GM12872 (cell line): Measurements from ENCODE around the gene SDCCAG8.

Experiments
- TF ChIP-seq, protein P1 (sequence below): IDR thresholded peaks from 3 replicates; pipeline ENCODE4 v1.5.1; 2011; ENCODE audit warnings: low read depth, mild to moderate bottlenecking, low read length, moderate library complexity; ENCODE audit not compliant: insufficient read depth

The SDCCAG8 gene

DNA sequence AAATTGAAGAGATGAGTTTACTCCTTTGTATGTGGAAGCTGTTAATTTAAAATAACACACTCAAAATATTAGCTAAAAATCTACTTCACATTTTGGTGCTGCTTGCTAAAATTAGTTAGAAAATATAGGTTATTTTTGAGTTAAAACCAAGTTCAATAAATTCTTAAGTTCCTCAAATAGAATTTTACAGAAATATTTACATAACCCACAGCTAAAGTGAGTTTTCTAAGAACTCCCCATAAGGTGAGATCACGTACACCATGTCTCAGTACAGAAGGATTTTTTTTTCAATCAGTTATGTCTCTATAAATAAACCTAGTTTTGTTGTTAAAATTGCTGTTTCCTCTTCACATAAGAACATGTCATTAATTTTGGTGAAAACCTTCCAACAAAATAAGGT is 108.0 kb downstream of the SDCCAG8 start:
- TF ChIP-seq, protein P1, sequence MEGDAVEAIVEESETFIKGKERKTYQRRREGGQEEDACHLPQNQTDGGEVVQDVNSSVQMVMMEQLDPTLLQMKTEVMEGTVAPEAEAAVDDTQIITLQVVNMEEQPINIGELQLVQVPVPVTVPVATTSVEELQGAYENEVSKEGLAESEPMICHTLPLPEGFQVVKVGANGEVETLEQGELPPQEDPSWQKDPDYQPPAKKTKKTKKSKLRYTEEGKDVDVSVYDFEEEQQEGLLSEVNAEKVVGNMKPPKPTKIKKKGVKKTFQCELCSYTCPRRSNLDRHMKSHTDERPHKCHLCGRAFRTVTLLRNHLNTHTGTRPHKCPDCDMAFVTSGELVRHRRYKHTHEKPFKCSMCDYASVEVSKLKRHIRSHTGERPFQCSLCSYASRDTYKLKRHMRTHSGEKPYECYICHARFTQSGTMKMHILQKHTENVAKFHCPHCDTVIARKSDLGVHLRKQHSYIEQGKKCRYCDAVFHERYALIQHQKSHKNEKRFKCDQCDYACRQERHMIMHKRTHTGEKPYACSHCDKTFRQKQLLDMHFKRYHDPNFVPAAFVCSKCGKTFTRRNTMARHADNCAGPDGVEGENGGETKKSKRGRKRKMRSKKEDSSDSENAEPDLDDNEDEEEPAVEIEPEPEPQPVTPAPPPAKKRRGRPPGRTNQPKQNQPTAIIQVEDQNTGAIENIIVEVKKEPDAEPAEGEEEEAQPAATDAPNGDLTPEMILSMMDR: no peak

DNA sequence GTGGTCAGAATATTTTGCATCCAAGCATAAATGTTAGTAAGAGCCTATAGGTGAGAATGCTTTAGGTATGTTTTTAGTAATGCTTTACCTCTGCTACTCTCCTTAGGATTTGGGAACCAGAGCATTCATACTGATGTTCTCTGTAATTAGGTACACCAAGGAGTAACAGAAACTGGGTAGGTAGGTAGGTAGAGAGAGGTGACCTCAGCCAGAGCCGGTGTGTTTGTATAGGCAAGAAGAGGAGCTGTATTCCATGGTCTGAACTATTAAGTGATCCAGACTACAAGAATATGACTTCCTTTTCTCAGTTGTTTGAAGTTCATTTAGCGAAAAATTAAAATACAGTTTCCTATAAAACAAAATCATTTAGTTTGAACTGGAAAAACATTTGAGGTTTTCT is 108.5 kb downstream of the SDCCAG8 start:
- TF ChIP-seq, protein P1: no peak

DNA sequence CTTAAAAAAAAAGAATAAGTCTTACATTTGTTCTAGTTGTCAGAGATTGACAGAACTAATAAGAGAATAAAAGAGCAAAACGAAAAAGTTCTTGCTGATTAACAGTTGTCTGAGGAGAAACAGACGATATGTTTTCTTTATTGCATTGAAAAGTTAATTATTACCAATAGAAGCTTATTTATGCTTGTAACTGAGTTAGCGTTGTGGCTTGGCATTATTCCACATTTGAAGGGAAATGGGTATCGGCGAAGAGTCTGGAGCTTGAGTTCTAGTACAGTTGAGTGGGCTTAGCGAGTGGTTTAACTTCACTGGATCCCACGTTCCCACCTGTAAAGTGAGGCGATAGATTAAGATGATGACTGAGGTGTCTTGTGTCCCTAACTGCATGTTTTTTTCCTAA is 109.0 kb downstream of the SDCCAG8 start:
- TF ChIP-seq, protein P1: no peak

DNA sequence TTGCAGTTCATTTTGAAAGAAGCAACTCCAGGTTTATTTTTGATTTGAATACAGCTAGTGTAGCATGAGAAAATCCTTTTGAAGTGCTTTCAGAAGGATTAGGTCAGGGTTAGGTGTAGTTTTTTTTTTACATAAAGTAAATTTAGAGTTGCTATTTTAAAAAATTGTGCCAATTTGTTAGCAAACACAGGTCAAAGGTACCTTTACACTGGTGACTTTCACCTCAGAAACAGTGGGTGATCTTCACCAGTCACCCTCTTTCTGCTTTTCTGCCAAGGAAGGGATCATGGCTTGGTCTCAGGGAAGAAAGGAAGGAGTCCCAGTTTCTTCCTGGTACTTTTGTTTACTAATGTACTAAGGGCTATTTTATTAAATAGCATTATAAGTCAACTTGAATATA is 111.5 kb downstream of the SDCCAG8 start:
- TF ChIP-seq, protein P1: no peak

DNA sequence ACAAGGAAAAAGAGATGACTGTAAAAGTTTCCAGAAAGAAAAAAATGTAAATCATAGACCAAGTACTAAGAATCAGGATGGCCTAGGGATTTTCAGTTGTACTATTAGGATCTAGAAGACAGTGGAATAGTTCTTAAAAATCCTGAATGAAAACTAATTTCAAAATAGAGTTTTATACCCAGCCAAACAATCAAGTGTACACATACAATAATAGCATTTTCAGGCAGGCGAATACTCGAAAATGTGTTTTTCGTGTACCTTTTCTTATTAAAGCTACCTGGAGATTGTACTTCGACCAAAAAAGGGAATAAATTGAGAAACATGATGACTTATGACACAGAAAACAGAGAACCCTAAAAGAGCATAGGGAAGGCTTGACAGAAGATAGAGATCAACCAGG is 118.6 kb downstream of the SDCCAG8 start:
- TF ChIP-seq, protein P1: no peak

DNA sequence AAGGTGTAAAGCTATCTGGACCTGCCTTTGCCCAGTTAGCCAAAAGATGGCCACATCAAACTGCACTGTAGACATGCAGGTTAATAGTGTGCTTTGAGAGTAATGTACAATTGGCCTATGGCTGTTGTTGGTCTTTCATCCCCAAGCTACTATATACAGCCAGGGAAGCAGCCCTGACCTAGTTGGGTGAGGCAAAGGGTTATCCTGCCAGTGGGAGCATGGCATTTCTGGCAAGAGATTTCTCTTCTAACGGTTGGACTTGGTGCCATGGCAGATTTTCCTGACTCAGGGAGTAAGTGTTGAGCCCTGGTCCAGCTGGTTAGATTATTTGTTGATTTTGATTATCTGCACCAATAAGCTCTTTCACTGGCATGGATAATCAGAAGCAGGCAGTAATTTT is 119.8 kb downstream of the SDCCAG8 start:
- TF ChIP-seq, protein P1: no peak

DNA sequence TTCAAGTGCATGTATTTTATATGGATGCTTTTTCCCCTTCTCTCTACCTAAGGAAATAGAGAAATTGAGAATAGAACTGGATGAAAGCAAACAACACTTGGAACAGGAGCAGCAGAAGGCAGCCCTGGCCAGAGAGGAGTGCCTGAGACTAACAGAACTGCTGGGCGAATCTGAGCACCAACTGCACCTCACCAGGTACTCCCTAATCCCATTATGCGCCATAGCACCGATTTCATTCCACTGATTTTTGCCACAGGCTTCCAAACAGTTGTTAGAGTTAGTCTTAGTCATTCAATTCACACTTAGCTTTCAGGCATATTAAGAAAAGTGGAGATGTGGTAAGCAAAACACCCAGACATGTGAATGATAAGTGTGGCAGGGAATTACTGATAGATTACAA is 122.8 kb downstream of the SDCCAG8 start:
- TF ChIP-seq, protein P1: no peak

DNA sequence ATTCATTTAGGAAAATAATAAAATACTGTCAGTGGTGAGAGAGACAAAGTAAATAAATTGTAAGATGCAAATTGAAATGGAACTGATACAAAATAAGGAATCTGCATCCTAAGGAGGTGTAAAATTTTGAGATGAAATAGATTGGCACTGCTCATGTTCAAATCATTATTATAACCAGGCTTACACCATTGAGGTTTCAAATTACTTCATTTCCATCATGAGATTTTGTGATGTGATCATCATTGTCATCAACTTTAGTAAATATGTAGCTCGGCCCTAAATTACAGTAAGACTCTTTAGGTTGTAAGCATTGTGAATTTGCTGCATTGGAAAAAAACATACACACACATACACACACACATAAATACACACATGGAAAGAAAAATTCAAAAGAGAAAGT is 123.4 kb downstream of the SDCCAG8 start:
- TF ChIP-seq, protein P1: no peak
